BJ (cell line): ENCODE measurements around the gene PLAAT2. TPM values are rescaled to one million over a fixed set of nuclear protein-coding genes. Genes with fewer than 3 reads are reported as not detected.
A peak's percentile ranks its signal among the peaks of the same experiment; 100 is the strongest.

Experiments
- CTCF ChIA-PET: fragments of 350-600 bp; formaldehyde crosslinking; extraction: SDS; loops from one replicate; lab custom pipeline; 2021; ENCODE audit warnings: antibody characterized with exemption, inconsistent platforms; lab: Yijun Ruan, JAX
- POLR2A ChIA-PET: fragments of 300-600 bp; sonication (Branson Sonifier 250); formaldehyde crosslinking; extraction: SDS; loops from one replicate; lab custom pipeline; 2021; ENCODE audit warnings: antibody characterized with exemption; lab: Charles Lee
- DNase-seq: peaks from one replicate; pipeline ENCODE4 v3.0.0-alpha.2; 2011; ENCODE audit warnings: low read depth
- H3K27me3 ChIP-seq: 2 replicates; pipeline ENCODE4 v1.6.0; 2011; ENCODE audit warnings: low read length; ENCODE audit not compliant: control insufficient read depth, insufficient read depth
- H3K36me3 ChIP-seq: 2 replicates; pipeline ENCODE4 v1.5.1; 2011; ENCODE audit warnings: low read length; ENCODE audit not compliant: control insufficient read depth, insufficient read depth
- H3K4me3 ChIP-seq: 2 replicates; pipeline ENCODE4 v1.5.1; 2011; ENCODE audit warnings: low read depth, mild to moderate bottlenecking, control low read depth, low read length
- polyA plus RNA-seq: library from polyadenylated mRNA; depleted of rRNA; stranded (reverse); fragments of >200 nt; gene quantifications from 2 replicates; pipeline ENCODE4 v1.2.3, GENCODE V29; 2011
- TF ChIP-seq, protein P1 (sequence below): IDR thresholded peaks from 2 replicates; pipeline ENCODE4 v1.5.1; 2011; ENCODE audit warnings: low read depth, mild to moderate bottlenecking, control low read depth, inconsistent platforms, low read length, moderate library complexity; ENCODE audit not compliant: insufficient read depth

PLAAT2 gene
- polyA plus RNA-seq, 1 experiment = not detected

DNA sequence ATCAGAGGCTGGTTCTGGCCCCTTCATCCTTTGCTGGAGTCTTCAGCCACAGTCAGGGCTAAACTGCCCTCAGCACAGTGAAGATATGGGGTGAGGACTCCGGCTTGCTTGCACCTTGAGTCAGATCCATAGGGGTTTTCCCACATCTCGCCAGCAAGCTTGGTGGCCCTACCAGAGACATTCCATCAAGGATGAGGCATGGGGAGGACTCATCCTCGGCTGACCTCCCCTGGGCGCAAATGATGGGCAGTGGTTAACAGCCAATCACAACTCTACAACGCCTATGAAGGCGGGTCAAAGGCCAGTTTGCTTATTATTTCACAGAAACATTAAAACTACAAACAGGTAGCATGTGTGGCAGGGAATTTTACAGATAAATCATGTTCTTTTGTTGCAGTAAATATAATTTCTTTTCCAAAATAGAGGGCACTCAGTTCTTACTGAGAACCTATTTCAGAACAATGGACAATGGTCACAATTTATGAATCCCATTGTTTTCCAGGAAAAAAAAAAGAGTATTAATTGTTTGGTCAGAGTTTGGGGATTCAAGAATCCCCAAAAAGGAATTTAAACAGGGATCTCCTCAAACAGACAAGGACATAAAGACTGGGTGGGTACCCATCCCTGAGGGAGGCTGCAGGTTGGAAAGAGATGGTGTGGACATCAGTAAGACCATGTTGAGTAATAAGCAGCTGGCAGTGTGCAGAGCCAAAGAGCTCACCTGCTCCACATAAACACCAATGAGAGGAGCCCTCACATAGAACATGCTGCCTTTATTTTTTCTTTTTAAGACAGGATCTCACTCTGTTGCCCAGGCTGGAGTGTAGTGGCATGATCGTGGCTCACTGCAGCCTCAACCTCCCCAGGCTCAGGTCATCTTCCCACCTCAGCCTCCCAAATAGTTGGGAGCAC lies 36.3 kb upstream of the PLAAT2 start:
- ChIA-PET CTCF (no interaction called here), POLR2A (no interaction called here)
- H3K4me3 ChIP-seq = no peak overlapping the region
- no peaks in the 10 kb centered on the region for H3K27me3 ChIP-seq
- peak; percentile 25 for DNase-seq
- TF ChIP-seq, protein P1, sequence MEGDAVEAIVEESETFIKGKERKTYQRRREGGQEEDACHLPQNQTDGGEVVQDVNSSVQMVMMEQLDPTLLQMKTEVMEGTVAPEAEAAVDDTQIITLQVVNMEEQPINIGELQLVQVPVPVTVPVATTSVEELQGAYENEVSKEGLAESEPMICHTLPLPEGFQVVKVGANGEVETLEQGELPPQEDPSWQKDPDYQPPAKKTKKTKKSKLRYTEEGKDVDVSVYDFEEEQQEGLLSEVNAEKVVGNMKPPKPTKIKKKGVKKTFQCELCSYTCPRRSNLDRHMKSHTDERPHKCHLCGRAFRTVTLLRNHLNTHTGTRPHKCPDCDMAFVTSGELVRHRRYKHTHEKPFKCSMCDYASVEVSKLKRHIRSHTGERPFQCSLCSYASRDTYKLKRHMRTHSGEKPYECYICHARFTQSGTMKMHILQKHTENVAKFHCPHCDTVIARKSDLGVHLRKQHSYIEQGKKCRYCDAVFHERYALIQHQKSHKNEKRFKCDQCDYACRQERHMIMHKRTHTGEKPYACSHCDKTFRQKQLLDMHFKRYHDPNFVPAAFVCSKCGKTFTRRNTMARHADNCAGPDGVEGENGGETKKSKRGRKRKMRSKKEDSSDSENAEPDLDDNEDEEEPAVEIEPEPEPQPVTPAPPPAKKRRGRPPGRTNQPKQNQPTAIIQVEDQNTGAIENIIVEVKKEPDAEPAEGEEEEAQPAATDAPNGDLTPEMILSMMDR = no peak
- H3K36me3 ChIP-seq = no peaks in the 10 kb centered on the region

DNA sequence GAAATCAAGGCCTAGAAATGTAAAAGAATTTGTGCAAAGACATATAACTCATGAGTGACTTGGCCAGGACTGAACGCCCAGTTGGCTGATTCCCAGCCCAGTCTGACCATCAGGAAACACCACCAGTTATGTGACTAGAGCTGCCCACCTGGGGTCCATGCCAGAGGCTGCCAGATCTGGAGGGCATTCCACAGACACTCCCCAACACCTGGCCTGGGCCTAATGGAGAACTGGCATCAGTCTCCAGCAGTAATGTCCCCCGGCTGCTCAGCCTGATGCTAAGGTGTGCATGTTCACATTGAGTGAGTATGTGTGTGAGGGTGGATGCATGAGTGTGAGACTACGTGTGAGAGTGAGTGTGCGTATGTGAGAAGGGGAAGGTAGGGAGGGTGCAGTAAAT lies 35.4 kb upstream of the PLAAT2 start:
- H3K4me3 ChIP-seq = no peak overlapping the region
- DNase-seq = no peak
- no peaks in the 10 kb centered on the region for H3K27me3 ChIP-seq
- CTCF ChIA-PET = no interaction called here
- no peaks in the 10 kb centered on the region for H3K36me3 ChIP-seq
- TF ChIP-seq, protein P1 = no peak
- POLR2A ChIA-PET = no interaction called here

DNA sequence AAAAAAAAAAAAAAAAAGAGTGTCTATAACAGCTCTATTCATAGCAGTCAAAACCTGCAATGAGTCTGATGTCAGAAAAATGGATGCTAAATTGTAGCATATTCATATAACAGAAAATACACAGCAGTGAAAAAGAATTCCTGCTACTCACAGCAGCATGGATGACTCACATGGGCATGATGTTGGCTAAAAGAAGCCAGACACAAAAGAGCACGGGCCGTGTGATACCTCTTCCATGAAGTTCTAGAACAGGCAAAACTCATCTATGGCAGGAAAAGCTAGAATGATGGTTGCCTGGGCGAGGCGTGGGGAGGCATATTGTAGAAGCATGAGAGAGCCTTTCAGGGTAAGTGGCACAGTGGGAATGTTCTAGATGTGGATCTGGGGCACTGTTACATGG lies 32.1 kb upstream of the PLAAT2 start:
- no peaks in the 10 kb centered on the region for H3K27me3 ChIP-seq
- DNase-seq = no peak
- H3K36me3 ChIP-seq = no peaks in the 10 kb centered on the region
- ChIA-PET POLR2A (no interaction called here), CTCF (no interaction called here)
- TF ChIP-seq, protein P1 = no peak
- no peak overlapping the region for H3K4me3 ChIP-seq

DNA sequence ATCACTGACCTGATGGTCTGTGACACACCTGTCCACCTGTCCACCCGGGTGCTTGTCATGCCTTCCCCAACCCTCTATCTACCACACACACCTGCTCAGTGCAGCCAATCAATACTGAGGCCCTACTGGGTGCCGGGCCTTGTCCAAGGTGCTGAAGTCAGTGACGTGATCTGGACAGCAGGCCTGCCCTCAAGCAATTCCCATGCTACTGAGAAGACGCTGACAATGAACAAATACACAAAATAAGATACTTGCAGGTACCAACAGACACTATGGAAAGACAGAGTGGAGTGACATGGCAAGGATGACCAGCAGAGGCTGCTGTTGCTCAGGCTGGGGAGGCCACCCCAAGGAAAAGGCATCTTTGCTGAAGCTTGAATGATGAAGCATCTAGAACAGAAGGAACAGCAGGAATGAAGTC lies 29.8 kb upstream of the PLAAT2 start:
- no peak overlapping the region for H3K4me3 ChIP-seq
- no peaks in the 10 kb centered on the region for H3K27me3 ChIP-seq
- H3K36me3 ChIP-seq = no peaks in the 10 kb centered on the region
- CTCF ChIA-PET = interaction anchor here (0.7 to 2.7 kb wide), 7 partner anchors 10 to 115 kb away, joined by 3 to 10 read pairs (median 3); no protein-coding TSS in a partner anchor
- TF ChIP-seq, protein P1 = peak; percentile 71
- DNase-seq = no peak
- POLR2A ChIA-PET = no interaction called here

DNA sequence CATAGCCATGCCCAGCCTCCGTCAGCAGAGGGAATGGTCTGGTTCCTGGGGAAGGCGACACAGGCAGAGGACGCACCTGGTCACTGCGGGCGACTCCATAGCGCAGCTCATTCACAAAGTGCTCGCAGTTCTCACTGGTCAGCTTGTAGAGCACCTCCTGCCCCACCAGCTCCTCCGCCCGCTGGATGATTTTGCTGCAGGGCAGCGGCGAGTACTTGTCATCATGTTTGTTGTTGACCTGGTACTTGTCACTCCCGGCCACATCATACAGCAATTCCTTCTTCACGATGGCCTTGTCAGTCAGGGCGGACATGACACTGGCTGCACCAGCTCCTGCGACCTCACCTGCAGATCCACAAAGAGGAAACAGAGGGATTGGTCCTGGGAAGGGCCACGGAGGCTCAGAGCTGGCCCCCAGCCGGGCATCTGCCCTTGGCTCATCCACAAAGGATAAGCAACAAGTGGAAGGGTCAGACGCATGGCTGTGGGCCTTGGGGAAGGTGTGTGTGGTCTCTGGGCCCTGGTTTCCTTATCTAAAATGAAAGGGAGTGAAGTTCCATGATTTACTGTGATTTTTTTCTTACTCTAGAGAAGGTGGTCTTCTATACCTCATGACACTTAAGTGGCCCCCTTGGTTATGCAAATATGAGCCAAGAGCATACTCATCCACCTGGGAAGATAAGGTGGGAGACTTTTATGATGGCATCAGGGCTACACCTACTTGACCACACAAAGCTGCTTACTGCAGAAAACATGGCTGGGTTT lies 27.0 kb upstream of the PLAAT2 start:
- POLR2A ChIA-PET = no interaction called here
- H3K4me3 ChIP-seq = no peak overlapping the region
- DNase-seq = no peak
- CTCF ChIA-PET = no interaction called here
- H3K27me3 ChIP-seq = no peaks in the 10 kb centered on the region
- TF ChIP-seq, protein P1 = no peak
- no peaks in the 10 kb centered on the region for H3K36me3 ChIP-seq
